ENCODE measurements around the gene FAM217A.

The FAM217A gene

DNA sequence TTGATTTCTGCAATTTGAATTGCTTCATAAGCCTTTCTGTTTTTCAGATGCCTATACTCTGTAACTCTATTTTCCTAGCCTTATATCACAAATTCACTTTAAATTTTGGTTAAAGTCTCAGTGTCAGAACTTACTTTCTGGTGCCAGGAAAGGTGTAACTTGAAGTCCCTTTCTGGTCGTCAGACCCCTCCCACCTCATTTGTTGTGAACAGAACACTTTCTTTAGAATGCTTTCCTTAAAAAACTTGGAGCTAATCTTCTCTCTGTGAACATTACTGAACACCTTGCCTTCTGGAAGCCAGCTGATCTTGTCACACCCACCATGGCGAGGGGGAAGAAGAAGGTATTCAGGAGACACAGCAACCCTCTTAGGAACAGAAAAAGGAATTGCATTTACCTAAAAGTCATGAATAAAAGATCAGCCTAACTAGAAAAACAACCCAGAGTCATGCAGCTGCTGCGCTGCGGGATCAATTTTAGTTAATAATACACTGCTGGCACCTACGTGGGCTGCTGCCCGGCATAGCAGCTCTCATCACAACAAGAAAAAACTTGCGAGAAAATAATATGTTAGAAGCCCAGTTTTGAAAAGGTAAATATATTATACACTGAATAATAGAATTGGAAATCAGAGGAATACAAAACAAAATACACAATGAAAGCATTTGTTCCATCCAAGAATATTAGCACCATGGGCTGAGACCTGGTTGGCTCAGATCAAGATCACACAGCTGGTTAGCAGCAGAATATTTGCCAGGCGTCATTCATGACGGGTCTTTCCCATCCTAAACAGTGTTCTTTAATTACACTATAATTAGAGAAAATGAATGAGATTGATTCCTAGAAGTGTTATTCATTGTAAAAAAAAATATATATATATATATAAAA, 5.8 kb upstream of the FAM217A start:
- no peak for DNase-seq

GRCh38 chr6:4074478-4075235, 4.3 kb downstream of the FAM217A start:
- DNase-seq: no peak

- DNase-seq: no peak
Observed at GRCh38 chr6:4071330-4071729, 7.6 kb downstream of the FAM217A start.

- no peak for DNase-seq
Observed at GRCh38 chr6:4069199-4069598, 9.7 kb downstream of the FAM217A start.

GRCh38 chr6:4067673-4068072, 11.3 kb downstream of the FAM217A start:
- no peak for DNase-seq

DNA sequence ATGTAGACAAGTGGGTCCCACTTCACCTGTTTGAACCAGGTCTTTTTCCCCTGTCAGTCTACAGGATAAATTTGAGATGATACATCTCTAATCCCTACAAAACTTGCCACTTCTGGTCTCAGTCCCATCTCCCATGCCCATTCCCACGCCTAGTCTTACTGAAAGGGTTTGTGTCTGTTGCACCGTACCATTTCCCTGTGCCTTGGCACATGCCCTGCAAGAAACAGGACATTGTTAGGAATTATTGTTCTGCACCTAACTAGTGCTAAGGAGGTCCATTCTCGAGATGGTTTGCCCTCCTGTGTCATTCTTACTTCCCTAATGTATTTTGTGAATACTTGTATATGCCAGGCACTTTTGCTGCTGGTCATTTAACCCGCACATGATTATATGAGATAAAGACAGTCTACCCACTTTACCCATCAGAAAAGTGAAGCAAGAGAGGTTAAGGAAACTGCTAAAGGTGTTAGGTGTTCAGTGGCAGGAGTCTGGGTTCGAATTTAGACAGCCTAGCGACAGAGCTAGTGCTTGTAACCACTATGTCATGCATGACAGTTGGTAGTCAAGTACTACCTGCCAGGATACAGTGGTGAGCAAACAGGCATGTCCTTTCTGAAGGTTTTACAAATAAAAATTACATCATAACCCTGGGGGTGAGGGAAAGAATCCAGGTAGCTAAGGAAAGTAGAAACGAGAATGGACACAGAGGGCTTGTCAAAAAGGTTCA, 12.7 kb downstream of the FAM217A start:
- DNase-seq: no peak

- peak; percentile 89 for DNase-seq
Observed at GRCh38 chr6:4059115-4059777, 19.7 kb downstream of the FAM217A start.

GRCh38 chr6:4057036-4057435, 21.9 kb downstream of the FAM217A start:
- DNase-seq: no peak

- DNase-seq: peak; percentile 82
Observed at GRCh38 chr6:4055420-4056041, 23.4 kb downstream of the FAM217A start.

DNA sequence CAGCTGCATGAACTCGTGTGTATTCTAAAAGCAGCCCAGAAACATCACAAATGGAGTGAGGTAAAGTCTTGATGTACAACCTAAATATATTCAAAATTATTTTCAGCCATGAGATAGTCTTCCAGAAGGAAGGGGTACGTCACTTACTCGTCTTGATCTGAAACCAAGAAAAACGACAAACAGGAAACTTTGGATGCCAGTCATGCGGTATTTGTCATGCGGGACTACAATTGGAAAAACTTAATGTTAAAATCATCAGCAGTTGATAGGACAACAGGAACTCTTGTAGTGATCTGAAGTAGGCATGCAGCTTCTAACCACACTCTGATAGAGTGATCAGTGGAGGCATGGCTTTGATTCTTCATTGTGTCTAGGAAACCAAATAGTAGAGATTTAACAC, 29.7 kb downstream of the FAM217A start:
- no peak for DNase-seq

- DNase-seq: no peak
Observed at GRCh38 chr6:4041480-4041879, 37.5 kb downstream of the FAM217A start.

- DNase-seq: no peak
Observed at GRCh38 chr6:4039348-4039747, 39.6 kb downstream of the FAM217A start.

- DNase-seq: no peak
Observed at GRCh38 chr6:4036581-4036980, 42.4 kb downstream of the FAM217A start.

GRCh38 chr6:4032475-4032874, 46.5 kb downstream of the FAM217A start:
- DNase-seq: no peak

DNA sequence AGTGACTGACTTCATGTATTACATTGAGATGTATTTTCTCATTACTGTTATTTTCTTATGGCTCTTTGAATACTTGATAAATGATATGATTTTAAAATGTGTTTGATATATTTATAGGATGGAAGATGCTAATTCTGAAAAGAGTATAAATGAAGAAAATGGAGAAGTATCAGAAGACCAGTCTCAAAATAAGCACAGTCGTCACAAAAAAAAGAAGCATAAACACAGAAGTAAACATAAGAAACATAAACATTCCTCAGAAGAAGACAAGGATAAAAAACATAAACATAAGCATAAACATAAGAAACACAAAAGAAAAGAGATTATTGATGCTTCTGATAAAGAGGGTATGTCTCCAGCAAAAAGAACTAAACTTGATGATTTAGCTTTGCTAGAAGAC, 47.5 kb downstream of the FAM217A start:
- DNase-seq: no peak

DNA sequence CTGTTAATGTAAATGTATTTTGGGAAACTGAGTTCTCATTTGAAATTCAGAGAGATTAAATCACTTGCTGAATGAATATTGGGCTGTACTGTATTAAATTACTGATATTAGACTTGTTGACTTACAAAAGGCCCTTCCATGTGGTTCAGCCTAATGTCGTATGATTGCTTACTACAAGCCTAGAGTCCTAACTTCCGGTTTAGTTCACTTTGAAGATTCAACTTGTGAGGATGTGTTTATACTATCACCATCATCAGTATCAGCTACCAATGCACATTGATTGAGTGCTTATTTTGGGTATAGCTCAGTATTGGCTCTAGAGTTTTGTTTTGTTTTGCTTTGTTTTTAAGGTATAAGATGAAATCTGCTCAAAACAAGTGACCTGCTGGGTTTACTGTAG, 48.3 kb downstream of the FAM217A start:
- no peak for DNase-seq

DNA sequence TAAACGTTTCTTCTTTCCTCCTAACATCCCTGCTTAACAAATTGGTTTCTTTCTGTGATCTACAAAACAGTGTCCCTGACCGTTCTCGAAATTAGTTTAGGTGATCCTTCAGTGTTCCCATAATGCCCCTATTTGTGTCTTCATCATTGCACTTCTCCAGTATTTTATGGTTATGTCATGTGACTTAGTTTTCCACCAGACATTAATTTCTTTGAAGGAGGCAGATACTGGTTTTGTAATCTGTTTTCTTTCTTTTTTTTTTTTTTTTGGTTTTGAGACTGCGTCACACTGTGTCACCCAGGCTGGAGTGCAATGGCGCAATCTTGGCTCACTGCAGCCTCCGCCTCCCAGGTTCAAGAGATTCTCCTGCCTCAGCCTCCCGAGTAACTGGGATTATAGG, 49.2 kb downstream of the FAM217A start:
- DNase-seq: no peak

- no peak for DNase-seq
Observed at GRCh38 chr6:4028051-4028450, 50.9 kb downstream of the FAM217A start.

- DNase-seq: no peak
Observed at GRCh38 chr6:4025681-4026080, 53.3 kb downstream of the FAM217A start.

DNA sequence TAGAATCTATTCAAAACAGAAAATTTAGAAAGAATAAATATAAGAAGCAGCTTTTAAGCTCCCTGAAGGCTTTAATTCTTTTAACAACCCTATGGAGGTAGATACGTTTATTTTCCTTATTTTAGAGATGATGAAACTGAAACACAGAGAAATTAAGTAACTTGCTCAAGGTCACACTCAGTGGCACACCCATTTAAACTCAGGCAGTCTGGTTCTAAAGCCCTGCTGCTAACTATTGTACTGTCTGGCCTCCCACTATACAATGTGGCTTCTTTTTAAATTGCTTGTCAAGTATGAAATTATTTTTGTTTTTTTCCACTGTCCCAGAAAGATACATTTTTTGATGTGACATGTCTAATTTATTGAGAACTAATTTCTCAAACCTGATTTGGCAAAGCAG, 55.7 kb downstream of the FAM217A start:
- DNase-seq: no peak

- no peak for DNase-seq
Observed at GRCh38 chr6:4021854-4022695, 56.9 kb downstream of the FAM217A start.

Data from fibroblast of skin of abdomen (primary cell).